Activated naive CD4-positive, alpha-beta T cell treated with anti-CD3 and anti-CD28 coated beads, Interleukin-2, amount 50 U/mL, for 72 hours (primary cell): ENCODE data around the gene CFHR5. TPM values are rescaled to one million over a fixed set of nuclear protein-coding genes. Genes with fewer than 3 reads are reported as not detected.
"Not testable (repeated sequence)": the region's sequence is repeated elsewhere in the genome, so short reads cannot be mapped to it uniquely, and the experiment has no call there.

ENCODE experiments used
- ATAC-seq, 2 donors: fragments of 150-1000 bp; cut with Tn5 transposase; 2 replicates each; pipeline ENCODE4 v1.10.0; 2021; ENCODE audit warnings: mild to moderate bottlenecking in 2 of 2, moderate library complexity in 2 of 2
- DNase-seq, 2 donors: peaks; one replicate each; pipeline ENCODE4 v3.0.0; 2021 to 2022; ENCODE audit warnings: low spot score in 2 of 2
- H3K27ac Mint-ChIP-seq, 2 donors: one replicate each; pipeline ENCODE4 v1.8.0; 2022; ENCODE audit warnings: mild to moderate bottlenecking in 2 of 2, mixed read lengths in 2 of 2
- H3K36me3 Mint-ChIP-seq, 2 donors: one replicate each; pipeline ENCODE4 v1.8.0; 2022; ENCODE audit warnings: mixed read lengths in 2 of 2
- H3K9me3 Mint-ChIP-seq, 2 donors: one replicate each; pipeline ENCODE4 v1.8.0; 2022; ENCODE audit warnings: mixed read lengths in 2 of 2
- total RNA-seq, 2 donors: library from RNA; stranded (reverse); gene quantifications; one replicate each; pipeline ENCODE4 v1.2.3, GENCODE V29; 2022

The CFHR5 gene
- total RNA-seq, 2 donors from 2014 or later = not detected

DNA sequence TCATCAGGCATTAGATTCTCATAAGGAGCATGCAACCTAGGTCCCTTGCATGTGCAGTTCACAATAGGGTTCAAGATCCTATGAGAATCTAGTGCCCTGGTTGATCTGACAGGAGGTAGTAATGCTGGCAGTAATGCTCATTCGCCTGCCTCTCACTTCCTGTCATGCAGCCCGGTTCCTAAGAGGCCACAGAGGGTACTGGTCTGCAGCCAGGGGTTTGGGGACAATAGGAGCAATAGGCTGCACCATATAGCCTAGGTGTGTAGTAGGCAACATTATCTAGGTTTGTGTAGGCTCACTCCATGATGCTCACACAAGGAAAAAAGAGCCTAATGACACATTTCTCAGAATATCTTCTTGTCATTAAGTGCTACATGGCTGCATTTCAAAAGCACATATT, 25.8 kb downstream of the CFHR5 start:
- Mint-ChIP-seq H3K27ac (no peak overlapping the region), H3K36me3 (no peaks in the 10 kb centered on the region), H3K9me3 (no peaks in the 10 kb centered on the region)
- no peak for DNase-seq
- ATAC-seq = no peak

DNA sequence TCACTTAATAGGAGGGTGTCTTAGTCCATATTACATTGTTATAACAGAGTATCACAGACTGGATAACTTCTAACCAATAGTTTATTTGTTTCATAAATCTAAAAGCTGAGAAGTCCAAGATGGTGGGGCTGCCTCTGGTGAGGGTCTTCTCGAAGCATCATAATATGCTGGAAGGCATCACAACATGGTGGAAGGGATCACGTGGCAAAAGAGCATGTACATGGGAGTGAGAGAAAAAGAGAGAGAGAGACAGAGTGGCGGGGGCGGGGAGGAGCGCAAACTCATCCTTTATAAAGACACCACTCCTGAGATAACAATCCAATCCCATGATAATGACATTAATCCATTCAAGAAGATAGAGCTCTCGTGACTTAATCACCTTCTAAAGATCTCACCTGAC, 31.5 kb downstream of the CFHR5 start:
- Mint-ChIP-seq H3K36me3 (no peaks in the 10 kb centered on the region), H3K9me3 (peaks cover 4 to 7% of the 10 kb centered on the region in 2 donors), H3K27ac (no peak overlapping the region)
- DNase-seq (no peak), ATAC-seq (no peak)

DNA sequence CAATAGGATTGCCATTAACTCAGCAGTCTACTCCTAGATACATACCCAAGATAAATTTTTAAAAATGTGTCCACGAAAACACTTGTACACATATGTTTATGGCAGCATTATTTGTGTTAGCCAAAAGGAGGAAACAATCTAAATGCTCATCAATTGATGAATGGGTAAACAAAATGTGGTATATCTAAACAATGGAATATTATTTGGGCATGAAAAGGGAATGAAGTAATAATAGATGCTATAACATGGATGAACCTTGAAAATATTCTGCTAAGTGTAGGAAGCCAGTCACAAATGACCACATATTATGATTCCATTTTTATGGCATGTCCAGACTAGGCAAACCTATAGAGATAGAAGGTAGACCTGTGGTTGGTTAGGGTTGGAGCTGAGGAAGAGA, 34.3 kb downstream of the CFHR5 start:
- no peaks in the 10 kb centered on the region for H3K36me3 Mint-ChIP-seq
- H3K9me3 Mint-ChIP-seq = peaks cover 4 to 7% of the 10 kb centered on the region in 2 donors
- no peak for DNase-seq
- H3K27ac Mint-ChIP-seq = no peak overlapping the region
- no peak for ATAC-seq

DNA sequence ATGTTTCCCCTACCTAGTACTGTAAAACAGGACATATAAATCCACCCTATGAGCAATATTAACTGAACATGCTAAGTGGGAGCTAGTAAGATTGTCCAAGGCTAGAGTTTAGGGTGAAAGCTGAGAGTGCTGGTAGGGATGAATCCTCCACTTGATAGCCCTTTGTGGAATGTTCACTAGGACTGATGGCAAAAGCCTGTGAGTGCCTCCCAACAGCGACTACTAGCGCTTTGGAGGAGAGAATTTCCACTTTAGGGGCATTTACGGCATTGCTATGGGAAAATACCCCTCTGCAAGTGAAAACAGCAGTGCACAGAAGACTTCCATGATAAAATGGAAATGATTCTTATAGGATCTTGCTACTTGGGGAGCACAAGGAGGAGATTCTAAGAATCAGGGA, 35.9 kb downstream of the CFHR5 start:
- peaks cover 4 to 7% of the 10 kb centered on the region in 2 donors for H3K9me3 Mint-ChIP-seq
- no peak overlapping the region for H3K27ac Mint-ChIP-seq
- DNase-seq (no peak), ATAC-seq (no peak)
- no peaks in the 10 kb centered on the region for H3K36me3 Mint-ChIP-seq

DNA sequence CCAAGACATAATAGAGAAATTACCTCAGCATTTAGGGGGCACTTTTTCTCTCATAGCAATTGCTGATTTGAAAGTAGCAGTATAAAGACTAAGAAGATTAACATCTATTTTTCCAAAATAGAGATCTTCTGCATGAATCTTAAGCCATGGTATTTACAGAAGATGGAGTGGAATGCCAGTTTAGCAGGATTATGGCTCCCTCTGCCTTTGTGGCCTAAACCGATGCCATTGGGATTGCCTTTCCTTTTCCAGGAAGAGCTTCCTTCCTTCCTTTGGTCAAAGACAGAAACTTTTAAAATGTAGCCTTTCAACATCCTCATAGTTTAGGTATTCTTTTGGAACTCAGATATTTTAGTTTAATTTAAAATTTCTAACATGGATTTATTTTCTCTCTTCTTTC, 39.4 kb downstream of the CFHR5 start:
- peaks cover 1 to 2% of the 10 kb centered on the region in 2 donors for H3K9me3 Mint-ChIP-seq
- ATAC-seq (no peak), DNase-seq (no peak)
- H3K36me3 Mint-ChIP-seq = no peaks in the 10 kb centered on the region
- H3K27ac Mint-ChIP-seq = no peak overlapping the region

DNA sequence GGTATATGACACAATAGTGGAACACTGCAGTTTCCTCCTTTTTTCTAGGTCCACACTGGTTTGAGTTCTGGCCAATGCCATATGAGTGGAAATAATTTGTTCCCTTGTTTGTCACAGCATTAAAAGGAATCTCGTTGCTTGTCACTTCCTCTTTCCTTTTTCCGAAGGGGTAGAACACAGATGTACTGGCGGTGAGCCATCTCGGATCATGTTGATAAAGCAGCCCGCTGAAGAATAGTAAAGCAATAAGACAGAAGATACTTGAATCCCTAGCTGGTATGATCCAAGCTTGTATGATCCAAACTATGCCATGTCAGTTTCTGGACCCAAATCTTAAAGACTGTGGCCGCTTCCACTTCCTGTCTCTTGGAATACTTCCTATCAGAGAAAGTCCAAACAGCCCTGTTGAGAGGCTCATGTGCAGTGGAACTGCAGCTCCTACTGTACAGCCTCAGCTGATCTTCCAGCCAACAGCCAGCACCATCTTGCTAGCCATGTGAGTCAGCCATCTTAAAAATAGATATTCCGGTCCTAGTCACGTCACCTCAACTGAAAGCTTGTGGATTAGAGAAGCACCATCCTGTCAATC, 40.3 kb downstream of the CFHR5 start:
- Mint-ChIP-seq H3K36me3 (no peaks in the 10 kb centered on the region), H3K27ac (no peak overlapping the region), H3K9me3 (no peaks in the 10 kb centered on the region)
- DNase-seq = no peak
- no peak for ATAC-seq

DNA sequence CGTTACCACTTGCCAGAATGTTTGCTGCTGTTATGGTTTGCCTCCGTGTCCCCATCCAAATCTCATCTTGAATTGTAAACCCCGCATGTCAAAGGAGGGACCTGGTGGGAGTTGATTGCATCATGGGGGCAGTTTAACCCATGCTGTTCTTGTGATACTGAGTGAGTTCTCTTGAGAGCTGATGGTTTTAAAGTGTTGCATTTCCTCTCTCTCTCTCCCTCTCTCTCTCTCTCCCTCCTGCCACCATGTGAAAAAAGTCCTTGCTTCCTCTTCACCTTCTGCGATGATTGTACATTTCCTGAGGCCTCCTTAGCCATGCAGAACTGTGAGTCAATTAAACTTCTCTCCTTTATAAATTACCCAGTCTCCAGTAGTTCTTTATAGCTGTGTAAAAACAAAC, 44.4 kb downstream of the CFHR5 start:
- Mint-ChIP-seq H3K9me3 (no peaks in the 10 kb centered on the region), H3K27ac (no peak overlapping the region), H3K36me3 (no peaks in the 10 kb centered on the region)
- DNase-seq = no peak
- no peak for ATAC-seq

DNA sequence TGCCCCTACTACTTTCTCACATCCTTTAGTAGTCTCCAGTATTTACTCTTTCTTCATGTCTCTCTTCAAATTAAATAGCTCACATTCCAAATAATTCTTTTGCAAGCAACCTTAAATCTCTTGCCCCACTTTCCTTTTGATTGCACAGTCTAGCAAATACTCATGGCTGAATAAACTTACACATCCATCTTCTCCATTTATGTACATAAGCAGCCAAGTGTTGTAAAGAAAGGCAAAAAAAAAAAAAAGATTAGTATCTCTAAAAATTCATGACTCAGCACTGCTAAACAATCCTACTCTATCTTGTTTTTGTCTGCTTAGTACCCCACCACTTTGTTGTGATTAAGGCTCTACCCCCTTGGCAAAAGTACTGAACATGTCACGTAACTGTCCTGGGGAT, 47.1 kb downstream of the CFHR5 start:
- H3K36me3 Mint-ChIP-seq = no peaks in the 10 kb centered on the region
- H3K9me3 Mint-ChIP-seq = no peaks in the 10 kb centered on the region
- DNase-seq = no peak
- no peak for ATAC-seq
- no peak overlapping the region for H3K27ac Mint-ChIP-seq

DNA sequence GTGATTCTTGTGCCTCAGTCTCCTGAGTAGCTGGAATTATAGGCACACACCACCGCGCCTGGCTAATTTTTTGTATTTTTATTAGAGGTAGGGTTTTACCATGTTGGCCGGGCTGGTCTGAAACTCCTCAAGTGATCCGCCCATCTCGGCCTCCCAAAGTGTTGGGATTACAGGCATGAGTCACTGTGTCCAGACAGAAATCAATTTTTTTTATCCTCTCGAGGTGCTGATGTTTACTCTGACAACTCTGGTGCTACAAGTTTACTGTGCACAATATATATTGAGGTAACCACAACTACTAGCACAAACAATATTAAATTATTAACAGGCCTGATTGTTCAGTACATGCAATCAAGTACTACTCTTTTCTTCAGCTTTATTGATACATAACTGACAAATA, 50.0 kb downstream of the CFHR5 start:
- H3K36me3 Mint-ChIP-seq = no peaks in the 10 kb centered on the region
- no peak overlapping the region for H3K27ac Mint-ChIP-seq
- DNase-seq = no peak
- ATAC-seq = no peak
- no peaks in the 10 kb centered on the region for H3K9me3 Mint-ChIP-seq

DNA sequence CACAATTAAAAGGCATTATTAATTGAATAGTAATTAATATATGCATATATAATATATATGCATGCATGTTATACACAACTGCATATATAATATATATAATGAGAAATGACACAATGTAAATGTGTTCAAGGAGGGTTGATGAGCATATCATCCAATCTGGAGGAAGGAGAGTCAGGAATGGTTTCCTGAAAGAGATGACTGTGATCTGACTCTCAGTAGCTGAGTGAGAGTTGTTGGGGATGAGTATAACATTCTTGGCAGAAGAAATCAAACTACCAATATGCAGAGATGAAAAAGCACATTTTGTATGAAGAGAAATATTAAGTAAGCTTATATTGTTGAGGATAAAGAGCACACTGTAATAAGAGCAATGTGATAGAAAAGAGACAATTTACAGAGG, 52.4 kb downstream of the CFHR5 start:
- ATAC-seq (no peak), DNase-seq (no peak)
- H3K36me3 Mint-ChIP-seq = no peaks in the 10 kb centered on the region
- H3K27ac Mint-ChIP-seq = no peak overlapping the region
- H3K9me3 Mint-ChIP-seq = no peaks in the 10 kb centered on the region

DNA sequence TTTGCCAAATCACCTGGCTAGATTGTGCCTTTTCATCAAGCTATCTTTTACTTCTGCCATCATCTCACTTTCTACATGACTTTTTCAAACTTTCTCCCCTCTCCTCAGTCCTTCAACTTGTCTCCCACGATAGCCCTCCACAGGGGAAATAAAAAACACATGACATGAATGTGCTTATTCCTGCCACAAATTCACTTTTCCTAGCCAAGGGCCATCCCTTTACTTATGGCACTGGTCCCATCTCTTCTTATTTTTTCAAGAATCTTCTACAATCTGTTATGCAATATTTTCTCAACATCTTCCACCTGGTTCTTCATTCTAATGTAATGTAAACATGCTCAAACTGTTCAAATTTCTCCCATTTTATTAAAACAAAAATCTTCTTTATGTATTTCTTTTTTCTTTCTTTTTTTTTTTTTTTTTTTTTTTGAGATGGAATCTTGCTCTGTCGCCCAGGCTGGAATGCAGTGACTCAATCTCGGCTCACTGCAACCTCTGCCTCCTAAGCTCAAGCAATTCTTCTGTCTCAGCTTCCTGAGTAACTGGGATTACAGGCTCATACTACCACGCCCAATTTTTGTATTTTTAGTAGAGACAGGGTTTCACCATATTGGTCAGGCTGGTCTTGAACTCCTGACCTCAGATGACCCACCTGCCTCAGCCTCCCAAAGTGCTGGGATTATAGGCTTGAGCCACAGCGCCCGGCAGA, 57.4 kb downstream of the CFHR5 start:
- H3K9me3 Mint-ChIP-seq, H3K36me3 Mint-ChIP-seq, ATAC-seq, DNase-seq, H3K27ac Mint-ChIP-seq: not testable (repeated sequence)

DNA sequence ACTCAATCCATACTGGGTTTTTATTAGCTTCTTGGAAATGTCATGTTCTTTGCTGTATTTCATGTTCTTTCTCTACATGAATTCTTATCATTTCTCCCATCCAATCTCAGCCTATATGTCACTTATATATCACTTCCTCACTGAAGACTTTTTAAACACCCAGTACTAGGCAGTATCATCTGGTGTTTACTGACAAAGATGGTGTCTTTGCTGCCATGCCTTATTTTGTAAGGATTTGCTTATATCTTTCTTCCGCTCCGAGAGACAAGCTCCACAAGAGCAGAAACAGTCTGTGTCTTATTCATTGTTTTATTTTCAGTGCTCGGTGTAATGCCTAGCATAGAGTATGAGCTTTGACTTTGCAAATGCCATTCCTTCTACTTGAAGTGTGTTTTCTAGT, 59.5 kb downstream of the CFHR5 start:
- H3K9me3 Mint-ChIP-seq = no peaks in the 10 kb centered on the region
- no peaks in the 10 kb centered on the region for H3K36me3 Mint-ChIP-seq
- no peak overlapping the region for H3K27ac Mint-ChIP-seq
- ATAC-seq (no peak), DNase-seq (no peak)

DNA sequence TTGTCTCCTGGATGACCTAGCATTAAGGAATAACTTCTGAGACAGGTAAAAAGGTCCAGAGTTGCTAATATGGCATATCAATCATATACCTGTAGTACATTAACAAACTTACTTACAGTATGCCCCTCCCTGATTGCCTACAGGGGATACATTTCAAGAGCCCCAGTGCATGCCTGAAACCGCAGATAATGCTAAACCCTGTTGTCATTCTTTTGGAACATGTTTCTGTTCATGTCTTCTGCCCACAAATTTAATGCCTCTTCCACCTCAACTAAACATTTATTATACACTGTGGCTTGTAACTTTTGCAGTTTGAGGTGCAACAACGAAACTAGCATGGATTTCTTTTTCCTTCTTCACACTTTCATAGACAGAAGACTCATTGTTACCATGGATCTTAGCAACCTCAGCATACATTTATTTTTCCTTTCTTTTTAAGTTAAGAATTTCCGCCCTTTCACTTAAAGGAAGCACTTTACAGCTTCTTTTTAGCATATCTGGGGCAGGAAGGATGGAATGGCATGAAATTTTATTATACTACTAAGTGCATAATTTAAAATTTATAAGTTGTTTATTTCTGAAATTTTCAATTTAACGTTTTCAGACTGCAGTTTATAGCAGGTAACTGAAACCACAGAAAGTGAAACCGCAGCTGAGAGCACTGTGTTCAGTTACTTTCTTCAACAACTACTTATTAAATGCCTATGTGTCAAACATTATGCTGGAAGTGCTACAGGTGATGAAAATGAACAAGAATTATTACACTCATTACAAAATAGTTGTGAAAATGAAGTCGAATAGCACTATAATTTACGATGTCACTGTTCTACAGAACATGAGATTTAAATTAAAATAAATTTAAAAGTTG, 64.4 kb downstream of the CFHR5 start:
- DNase-seq (no peak), ATAC-seq (no peak)
- Mint-ChIP-seq H3K36me3 (no peaks in the 10 kb centered on the region), H3K27ac (no peak overlapping the region), H3K9me3 (no peaks in the 10 kb centered on the region)

DNA sequence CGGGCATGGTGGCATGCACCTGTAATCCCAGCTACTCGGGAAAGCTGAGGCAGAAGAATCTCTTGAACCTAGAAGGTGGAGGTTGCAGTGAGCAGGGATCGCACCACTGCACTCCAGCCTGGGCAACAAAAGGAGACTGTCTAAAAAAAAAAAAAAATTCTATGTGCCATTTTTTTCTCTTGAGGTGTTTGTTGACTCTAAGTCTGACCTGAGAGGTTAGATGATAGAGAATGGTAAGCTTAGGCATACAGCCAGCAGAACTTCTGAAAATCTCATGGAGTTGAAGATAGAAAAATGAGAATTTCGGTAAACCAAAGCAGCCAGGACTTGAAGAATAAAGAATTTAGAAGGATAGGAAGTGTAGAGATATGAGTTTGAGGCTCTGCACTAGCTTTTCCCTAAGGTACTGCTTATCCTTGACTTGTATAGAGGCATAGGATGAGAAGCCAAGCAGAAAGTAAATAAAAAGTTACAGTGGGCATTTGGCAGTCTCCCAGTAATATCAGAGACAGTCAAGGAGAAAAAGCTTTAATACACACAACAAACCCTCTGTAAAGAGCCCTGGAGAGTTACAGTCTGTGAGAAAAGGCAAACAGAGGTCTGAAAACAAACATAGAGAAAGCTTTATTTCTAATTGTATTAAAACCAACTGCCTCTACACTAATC, 65.5 kb downstream of the CFHR5 start:
- Mint-ChIP-seq H3K36me3 (no peaks in the 10 kb centered on the region), H3K27ac (no peak overlapping the region), H3K9me3 (no peaks in the 10 kb centered on the region)
- ATAC-seq (no peak), DNase-seq (no peak)

DNA sequence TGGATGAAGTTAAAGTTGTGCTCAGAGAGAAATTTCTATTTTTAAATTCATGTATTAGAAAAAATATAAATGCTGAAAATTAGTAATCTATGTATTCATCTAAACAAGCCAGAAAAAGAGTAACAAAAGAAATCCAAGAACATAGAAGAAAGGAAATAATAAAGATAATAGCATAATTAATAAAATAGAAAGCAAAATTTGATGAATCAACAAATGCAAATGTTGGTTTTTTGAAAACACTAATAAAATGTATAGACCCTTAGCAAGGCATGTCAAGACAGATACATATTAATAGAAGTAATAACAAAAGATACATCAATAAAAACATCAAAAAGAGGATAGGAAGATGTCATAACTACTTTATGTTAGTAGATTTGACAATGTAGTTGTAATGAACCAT, 71.7 kb downstream of the CFHR5 start:
- no peak for ATAC-seq
- H3K9me3 Mint-ChIP-seq = peaks cover 0 to 4% of the 10 kb centered on the region in 2 donors
- no peak for DNase-seq
- no peaks in the 10 kb centered on the region for H3K36me3 Mint-ChIP-seq
- no peak overlapping the region for H3K27ac Mint-ChIP-seq
